Measurements from ENCODE around the gene OR5W2.

GRCh38 chr11:55902308-55902707, 12.1 kb downstream of the OR5W2 start:
- TF ChIP-seq CTCF (IDR thresholded peaks at IDR 0.05) = no peak
- TF ChIP-seq POLR2A (IDR thresholded peaks at IDR 0.05; ENCODE audit: low read depth) = no peak
- no peak for TF ChIP-seq POLR2AphosphoS5 (IDR thresholded peaks at IDR 0.05)

Measured in esophagus muscularis mucosa (tissue), 3 donors.